GM21381 (cell line): ENCODE results near the gene NELFB.

Source experiments
- ATAC-seq: cut with Tn5 transposase; IDR thresholded peaks from one replicate; pipeline ENCODE4 v1.9.1; 2021; ENCODE audit warnings: mild to moderate bottlenecking, moderate library complexity; ENCODE audit not compliant: unreplicated experiment

The NELFB gene

DNA sequence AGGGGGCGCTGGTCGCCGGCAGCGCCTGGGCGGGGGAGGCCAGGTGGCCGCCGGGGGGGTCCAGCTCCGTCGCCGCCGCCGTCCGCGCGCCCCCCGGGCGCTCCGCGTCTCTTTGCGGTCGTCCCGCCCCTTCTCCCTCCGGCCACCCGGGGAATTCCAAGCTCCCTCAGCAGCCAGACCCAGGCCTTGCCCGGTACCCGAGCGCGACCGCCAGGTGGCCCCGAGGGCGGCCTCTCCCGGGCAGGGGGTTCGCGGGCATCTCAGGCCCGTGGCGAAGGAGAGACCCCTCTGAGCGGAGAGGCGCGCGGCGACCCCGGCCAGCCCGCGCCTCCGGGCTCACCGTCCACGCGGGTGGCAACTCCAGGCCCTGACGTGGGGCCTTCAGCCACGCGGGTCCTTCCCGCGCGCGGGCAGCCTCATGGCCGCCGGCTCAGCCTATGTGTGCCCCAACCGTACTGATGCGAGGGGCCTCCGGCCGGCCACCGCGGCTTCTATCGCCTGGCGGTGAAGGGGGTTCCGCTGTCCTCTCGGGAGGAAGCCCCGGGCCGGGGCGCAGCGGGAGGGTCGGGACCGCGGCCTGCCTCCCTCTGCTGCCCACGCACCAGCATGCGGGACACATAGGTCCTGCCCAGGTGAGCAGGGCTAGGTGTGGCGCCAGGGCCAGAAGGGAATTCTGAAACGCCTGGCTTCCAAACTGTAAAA lies 47.5 kb downstream of the NELFB start:
- peak; percentile 36 for ATAC-seq

DNA sequence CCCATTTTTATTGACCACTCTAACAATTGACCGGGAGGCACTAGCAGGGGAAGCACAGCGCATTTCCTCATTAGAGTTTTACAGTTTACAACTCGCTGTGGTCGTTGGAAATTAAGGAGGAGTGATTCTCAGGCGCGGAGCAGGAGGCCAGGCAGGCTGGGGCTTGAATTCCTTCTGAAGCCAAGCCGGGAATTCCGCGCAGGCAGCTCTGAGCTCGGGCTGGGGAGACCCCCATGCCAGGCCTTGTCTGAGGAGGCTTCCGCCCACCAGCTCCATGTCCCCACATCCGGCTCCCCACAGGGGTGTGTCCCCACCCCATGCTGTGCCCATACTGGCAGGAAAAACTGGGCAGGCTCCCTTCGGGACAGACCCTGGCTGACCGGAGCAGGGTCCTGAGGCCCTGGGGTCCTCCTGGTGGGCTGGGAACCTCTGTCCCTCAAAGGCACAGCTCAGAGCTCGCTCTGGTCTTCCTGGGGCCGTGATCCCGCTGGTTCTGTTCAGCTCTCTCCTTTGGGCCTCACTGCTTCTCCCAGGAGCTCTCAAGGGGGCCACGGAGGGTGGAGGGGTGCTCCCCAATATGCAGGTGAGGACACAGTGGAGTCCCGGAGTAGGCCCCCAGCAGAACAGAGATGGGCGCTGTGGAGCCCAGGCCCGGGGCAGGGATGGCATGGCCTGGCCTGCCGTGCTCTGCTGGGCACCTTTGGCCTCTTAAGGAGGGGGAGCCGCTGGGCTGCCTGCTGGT lies 48.2 kb downstream of the NELFB start:
- no peak for ATAC-seq

DNA sequence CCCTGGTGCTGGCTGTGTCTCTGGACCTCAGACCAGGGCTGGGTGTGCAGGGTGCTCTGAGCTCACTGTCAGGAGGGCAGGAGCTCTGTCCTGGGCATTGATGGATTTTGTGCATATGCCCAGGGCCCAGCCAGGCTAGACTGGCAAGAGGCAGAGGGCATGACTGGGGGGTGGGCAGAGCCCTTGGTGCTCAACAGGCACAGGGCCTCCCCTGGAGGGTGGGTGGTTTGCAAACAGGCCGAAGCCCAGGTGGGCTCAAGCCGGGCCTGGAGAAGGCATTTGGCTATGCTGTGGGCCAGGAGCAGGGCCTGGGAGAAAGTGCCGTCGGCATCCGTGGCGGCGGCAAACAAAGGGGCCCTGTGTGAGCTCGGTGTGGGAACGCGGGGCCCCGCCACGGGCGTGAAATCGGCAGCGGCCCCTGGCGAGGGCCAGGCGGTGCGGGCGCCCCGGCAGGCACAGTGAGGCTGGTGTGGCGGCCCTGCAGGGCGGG lies 48.8 kb downstream of the NELFB start:
- ATAC-seq: no peak

- no peak for ATAC-seq
Measured at GRCh38 chr9:137304383-137305059, 49.4 kb downstream of the NELFB start.

DNA sequence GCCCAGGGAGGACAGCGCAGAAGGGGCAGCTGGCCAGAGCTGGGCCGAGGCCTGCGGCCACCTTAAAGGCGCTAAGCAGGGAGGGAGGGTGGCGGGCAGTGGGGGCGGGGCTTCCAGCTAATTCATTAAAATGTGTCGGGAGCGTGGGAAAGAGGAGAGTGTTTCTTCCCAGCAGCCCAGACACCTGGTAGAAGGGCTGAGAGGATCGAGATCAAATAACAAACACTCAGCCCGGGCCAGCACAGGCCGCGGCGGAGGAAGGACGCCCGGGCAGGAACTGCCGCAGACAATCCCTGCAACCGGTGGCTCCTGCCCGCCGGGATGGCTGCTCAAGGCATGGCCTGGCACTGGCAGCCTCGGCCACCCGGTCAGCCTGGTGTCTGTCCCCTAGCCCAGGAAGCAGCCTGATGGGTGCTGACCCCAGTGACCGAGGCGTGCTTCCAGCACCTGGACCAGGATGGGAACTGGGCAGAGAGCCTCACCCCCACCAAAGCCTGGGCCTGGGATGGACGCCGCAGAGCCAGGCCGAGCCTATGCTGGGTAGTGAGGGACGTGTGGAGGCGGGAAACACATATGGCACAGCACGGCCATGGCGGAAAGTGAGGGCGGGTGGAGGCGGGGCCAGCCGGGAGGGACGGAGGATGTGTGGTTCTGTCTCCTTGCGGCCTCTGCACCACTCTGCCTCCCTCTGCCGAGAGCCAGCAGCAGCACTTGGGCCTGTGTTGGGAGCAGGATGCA lies 50.1 kb downstream of the NELFB start:
- ATAC-seq: no peak

GRCh38 chr9:137305798-137306065 lies 50.6 kb downstream of the NELFB start:
- no peak for ATAC-seq

DNA sequence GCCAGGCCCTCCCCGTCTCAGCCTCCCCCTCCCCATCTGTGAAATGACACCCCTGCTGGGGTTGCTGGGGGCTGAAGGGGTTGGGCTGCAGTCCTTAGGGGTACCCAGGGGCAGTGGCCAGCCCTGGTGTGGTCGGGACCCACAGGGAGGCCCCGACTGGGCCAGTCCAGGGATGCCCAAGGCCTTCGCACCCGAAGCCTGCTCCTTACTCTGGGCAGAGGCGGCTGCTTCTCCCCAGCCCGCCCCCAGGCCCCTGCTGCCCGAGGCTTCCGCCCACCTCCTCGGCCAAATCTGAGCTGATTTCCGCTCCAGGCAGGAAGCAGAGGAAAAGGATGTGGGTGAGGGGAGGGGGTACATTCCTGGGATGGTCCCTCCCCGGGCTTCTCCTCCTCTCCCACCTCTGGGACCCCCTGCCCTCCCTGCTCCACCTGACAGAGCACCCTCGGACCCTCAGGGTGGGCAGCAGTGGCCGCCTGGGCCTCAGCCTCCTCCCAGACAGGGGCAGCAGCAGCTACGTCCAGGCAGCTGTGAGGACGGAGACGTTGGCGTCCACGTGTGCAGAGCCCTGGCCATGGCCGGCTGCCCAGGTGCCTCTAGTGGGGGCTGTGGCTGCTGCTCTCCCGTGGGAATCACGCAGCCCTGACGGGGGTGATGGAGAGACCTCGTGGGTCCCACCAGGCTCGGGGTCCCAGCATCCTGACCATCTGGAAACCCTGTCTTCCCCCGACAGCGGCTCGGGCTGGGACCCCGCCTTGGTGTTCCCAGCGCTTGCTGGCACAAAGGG lies 51.1 kb downstream of the NELFB start:
- ATAC-seq: no peak

DNA sequence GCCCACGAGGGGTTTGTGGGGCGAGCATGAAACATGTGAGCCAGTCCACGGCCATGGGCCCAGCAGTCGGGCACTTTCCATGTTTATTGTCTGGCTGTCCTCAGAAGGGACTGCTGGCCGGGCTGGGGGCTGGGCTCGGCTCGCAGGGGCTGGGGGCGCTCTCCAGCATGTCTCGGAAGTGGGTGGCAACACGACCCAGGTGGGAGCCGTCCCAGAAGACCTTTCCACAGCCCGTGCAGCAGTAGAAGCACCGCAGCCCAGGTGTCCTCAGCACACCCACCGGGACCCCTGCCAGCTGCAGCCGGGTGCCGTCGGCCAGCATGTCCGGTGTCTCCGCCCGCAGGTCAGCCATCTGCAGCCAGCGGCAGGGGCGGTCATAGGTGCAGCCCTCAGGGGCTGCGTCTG lies 51.7 kb downstream of the NELFB start:
- no peak for ATAC-seq

DNA sequence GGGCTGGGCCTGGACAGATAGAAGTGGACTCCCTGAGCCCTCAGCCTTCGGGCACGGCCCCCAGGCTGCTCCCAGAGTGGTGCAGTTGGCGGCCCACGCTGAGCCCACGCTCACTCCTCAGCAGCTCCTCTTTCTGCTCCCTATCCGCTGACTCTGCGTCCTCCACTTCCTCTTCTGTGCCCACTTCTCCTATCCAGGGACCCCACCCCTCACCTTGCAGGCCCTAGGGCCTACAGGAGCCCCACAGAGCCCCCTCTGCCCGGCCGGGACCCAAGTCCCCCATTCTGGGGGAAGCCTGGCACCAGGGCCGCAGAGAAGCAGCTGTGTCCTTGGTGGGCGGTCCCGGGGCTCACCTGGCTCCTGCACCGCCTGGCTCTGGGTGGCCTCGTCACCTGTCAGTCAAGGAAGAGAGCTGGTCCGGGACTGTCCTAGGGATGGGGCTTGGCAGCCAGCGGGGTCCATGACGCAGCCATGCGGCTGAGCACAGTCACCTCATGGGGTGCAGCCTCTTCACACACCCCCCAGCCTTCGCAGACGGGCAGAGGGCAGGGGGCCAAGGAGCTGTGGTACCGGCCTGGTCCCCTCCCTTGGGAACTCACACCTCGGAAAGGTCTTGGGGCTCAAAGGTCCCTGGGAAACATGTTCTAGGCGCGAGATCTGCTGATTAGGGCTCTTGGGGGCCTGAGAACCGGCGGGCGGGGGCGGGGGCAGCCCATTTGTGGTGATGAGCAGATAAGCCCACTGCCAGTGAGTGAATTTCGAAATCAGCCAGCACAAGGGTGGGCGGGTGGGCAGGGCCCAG lies 52.3 kb downstream of the NELFB start:
- ATAC-seq: no peak

DNA sequence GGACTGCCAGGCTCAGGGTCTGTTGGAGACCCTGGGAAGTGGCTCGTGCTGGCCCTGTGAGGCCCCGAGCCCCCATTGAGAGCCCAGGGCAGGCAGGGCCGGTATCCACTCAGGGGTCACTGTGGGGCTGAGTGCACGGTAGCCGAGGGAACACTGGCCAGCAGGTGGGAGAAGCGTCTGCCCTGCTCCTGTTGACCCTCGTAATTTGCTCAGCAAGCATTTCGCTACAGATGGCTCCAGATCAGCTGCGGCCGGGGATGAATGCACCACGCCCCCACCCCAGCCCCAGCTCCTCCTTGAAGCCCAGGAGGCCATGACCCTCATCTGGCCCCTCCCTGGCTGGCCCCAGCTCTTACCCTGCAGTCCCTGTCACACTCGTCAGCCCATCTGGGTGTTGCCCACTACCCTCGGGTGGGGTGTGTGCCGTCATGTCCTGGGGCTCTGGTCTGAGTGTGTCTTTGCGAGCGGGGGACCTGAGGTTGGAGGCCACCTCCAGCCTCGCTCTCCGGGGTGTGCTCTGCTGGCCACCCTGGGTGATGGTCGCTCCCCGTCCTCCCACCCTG lies 53.0 kb downstream of the NELFB start:
- ATAC-seq: no peak

- ATAC-seq: no peak
Measured at GRCh38 chr9:137309368-137310188, 54.5 kb downstream of the NELFB start.

DNA sequence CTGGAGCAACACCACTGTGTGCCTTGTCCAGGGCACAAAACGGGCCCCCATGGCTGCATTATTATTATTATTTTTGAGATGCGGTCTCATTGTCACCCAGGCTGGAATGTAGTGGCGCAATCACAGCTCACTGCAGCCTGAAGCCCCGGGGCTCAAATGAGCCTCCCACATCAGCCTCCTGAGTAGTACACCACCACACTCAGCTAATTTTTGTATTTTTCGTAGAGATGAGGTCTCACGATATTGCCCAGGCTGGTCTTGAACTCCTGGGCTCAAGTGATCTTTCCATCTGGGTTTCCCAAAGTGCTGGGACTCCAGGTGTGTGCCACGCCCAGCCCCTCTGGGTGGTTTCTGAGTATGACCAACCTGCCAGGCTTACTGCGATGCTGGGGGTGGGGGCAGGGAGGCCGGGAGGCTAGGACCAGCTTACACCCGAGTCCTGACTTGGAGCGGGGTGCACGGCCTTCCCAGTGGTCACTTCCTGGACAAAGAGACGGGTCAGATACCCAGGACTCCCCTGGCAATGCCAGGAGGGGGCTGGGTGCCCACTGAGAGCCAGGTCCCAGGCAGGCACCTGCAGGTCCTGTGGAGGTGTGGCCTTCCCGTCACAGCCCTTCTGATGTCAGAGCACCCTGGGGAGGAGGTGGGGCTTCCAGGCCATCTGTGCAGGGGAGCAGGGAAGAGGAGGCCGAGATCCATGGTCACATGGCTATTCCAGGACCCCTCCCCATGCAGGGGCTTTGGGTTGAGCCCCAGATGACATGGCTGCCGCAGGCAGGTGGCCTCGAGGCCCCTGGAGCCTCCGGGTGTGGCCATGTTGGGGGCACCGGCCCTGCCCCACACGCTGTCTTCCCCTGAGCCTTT lies 55.3 kb downstream of the NELFB start:
- no peak for ATAC-seq

DNA sequence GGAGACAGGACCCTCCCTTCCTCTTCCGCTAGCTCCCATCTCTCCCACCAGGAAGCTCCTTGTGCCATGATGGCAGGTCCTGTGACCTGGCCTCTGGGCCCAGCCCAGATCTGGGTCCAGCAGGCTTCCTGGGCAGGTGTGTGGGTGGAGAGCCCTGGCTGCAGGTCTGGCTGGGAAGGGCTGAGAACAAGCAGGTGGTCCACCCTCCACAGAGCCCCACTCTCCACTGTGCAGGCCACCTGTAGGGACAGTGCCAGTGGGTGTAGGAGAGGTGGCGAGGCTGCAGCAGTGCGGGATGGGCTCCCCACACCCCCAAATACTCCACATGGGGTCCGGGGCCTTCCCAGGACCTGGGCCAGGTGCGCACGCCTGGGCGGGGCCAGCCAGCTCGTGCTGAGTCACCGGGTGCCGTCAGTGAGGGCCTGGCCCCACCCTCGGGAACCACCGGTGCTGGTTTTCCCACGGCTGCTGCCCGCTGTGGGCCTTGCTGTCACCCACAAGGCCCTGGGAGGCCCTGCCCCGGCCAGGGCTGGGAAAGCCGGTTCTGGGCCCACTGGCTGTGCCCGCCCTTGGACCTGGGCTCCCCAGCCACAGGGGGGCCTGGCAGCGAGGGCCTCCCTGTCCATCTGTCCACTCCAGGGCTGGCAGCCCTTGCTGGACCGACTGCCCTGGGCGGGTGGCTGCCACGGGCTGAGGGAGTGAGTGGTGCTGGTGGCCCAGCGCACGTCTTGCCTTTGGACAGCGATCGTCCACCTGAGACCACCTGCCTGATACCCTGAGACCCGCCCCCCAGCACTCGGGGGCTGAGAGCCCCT lies 56.3 kb downstream of the NELFB start:
- ATAC-seq: no peak

- no peak for ATAC-seq
Measured at GRCh38 chr9:137311986-137312851, 57.1 kb downstream of the NELFB start.

DNA sequence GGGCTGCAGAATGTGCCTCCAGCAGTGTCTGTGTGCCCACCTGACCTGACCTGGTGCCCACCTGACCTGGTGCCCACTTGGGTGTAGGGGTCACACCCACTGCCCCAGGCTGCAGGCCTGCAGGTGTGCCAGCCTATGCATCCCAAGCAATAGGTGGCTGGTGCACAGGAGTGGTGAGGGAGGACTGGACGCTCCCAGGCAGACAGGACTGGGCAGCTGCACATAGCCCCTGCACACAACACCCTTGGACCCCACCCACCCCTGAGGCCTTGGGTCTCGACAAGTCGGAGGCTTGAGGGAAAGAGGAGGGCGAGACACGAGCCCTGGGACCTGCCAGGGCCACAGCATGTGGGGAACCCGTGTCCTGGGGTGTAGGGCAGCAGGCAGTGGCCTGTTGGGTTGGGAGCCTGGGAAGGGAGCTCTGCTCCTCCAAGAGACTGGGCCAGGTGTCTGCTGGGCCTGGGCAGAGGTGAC lies 57.8 kb downstream of the NELFB start:
- ATAC-seq: no peak
